Measurements from ENCODE around the gene TFDP2. TPM values are rescaled to one million over a fixed set of nuclear protein-coding genes. Genes with fewer than 3 reads are reported as not detected.

Gene TFDP2
- total and polyA plus RNA-seq, 2 of the 8 experiments (the other 6 are each of a cell fraction or from before 2014, with no cell fraction given) = 41.1 to 119 TPM

DNA sequence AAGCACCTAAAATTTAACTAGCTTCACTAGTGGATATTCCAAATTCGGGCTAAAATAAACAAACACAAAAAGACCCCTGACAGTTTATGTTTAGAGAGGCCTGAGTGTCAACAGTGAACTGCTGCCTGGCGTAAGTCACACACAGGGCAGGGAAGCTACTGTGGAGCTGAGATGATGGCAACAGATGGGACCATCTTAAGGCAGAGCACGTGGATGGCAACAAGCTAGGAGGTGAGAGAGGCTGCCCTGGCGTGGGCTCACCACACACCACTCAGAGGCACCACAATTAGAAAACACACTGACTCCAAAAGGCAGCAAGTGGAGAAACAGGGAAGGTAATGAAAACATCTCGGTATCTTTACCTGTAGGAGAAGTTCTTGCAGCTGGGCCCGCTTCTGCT, 179.6 kb downstream of the TFDP2 start (continued):
- TF ChIP-seq, protein P1, sequence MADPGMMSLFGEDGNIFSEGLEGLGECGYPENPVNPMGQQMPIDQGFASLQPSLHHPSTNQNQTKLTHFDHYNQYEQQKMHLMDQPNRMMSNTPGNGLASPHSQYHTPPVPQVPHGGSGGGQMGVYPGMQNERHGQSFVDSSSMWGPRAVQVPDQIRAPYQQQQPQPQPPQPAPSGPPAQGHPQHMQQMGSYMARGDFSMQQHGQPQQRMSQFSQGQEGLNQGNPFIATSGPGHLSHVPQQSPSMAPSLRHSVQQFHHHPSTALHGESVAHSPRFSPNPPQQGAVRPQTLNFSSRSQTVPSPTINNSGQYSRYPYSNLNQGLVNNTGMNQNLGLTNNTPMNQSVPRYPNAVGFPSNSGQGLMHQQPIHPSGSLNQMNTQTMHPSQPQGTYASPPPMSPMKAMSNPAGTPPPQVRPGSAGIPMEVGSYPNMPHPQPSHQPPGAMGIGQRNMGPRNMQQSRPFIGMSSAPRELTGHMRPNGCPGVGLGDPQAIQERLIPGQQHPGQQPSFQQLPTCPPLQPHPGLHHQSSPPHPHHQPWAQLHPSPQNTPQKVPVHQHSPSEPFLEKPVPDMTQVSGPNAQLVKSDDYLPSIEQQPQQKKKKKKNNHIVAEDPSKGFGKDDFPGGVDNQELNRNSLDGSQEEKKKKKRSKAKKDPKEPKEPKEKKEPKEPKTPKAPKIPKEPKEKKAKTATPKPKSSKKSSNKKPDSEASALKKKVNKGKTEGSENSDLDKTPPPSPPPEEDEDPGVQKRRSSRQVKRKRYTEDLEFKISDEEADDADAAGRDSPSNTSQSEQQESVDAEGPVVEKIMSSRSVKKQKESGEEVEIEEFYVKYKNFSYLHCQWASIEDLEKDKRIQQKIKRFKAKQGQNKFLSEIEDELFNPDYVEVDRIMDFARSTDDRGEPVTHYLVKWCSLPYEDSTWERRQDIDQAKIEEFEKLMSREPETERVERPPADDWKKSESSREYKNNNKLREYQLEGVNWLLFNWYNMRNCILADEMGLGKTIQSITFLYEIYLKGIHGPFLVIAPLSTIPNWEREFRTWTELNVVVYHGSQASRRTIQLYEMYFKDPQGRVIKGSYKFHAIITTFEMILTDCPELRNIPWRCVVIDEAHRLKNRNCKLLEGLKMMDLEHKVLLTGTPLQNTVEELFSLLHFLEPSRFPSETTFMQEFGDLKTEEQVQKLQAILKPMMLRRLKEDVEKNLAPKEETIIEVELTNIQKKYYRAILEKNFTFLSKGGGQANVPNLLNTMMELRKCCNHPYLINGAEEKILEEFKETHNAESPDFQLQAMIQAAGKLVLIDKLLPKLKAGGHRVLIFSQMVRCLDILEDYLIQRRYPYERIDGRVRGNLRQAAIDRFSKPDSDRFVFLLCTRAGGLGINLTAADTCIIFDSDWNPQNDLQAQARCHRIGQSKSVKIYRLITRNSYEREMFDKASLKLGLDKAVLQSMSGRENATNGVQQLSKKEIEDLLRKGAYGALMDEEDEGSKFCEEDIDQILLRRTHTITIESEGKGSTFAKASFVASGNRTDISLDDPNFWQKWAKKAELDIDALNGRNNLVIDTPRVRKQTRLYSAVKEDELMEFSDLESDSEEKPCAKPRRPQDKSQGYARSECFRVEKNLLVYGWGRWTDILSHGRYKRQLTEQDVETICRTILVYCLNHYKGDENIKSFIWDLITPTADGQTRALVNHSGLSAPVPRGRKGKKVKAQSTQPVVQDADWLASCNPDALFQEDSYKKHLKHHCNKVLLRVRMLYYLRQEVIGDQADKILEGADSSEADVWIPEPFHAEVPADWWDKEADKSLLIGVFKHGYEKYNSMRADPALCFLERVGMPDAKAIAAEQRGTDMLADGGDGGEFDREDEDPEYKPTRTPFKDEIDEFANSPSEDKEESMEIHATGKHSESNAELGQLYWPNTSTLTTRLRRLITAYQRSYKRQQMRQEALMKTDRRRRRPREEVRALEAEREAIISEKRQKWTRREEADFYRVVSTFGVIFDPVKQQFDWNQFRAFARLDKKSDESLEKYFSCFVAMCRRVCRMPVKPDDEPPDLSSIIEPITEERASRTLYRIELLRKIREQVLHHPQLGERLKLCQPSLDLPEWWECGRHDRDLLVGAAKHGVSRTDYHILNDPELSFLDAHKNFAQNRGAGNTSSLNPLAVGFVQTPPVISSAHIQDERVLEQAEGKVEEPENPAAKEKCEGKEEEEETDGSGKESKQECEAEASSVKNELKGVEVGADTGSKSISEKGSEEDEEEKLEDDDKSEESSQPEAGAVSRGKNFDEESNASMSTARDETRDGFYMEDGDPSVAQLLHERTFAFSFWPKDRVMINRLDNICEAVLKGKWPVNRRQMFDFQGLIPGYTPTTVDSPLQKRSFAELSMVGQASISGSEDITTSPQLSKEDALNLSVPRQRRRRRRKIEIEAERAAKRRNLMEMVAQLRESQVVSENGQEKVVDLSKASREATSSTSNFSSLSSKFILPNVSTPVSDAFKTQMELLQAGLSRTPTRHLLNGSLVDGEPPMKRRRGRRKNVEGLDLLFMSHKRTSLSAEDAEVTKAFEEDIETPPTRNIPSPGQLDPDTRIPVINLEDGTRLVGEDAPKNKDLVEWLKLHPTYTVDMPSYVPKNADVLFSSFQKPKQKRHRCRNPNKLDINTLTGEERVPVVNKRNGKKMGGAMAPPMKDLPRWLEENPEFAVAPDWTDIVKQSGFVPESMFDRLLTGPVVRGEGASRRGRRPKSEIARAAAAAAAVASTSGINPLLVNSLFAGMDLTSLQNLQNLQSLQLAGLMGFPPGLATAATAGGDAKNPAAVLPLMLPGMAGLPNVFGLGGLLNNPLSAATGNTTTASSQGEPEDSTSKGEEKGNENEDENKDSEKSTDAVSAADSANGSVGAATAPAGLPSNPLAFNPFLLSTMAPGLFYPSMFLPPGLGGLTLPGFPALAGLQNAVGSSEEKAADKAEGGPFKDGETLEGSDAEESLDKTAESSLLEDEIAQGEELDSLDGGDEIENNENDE (IDR thresholded peaks at IDR 0.05; ENCODE audit: insufficient replicate concordance, low read length) = no peak
- TF ChIP-seq POLR2AphosphoS5 (IDR thresholded peaks at IDR 0.05; ENCODE audit: low read depth, low read length) (no peak), TAF1 (IDR thresholded peaks at IDR 0.05; ENCODE audit: low read depth, low read length) (no peak), BACH1 (IDR thresholded peaks at IDR 0.05; ENCODE audit: low read length) (no peak), HDAC2 (IDR thresholded peaks at IDR 0.05; ENCODE audit: borderline replicate concordance in 1 of 2, low read depth in 2 of 2, low read length in 2 of 2) (no peak), SIN3A (conservative IDR thresholded peaks at IDR 0.05 in 1 of 2, IDR thresholded peaks at IDR 0.05 in 1 of 2; ENCODE audit: low read depth in 1 of 2, low read length in 2 of 2) (no peak), CREB1 (IDR thresholded peaks at IDR 0.05) (no peak), CBX8 (IDR thresholded peaks at IDR 0.05; ENCODE audit: borderline replicate concordance, low read depth, low read length) (no peak), SIRT6 (IDR thresholded peaks at IDR 0.05; ENCODE audit: low read length) (no peak), SP4 (IDR thresholded peaks at IDR 0.05; ENCODE audit: low read length) (no peak), HDAC6 (IDR thresholded peaks at IDR 0.05; ENCODE audit: low read depth, low read length) (no peak), RXRA (IDR thresholded peaks at IDR 0.05; ENCODE audit: insufficient read depth, low read depth, low read length) (no peak)
- TF ChIP-seq, protein P2, sequence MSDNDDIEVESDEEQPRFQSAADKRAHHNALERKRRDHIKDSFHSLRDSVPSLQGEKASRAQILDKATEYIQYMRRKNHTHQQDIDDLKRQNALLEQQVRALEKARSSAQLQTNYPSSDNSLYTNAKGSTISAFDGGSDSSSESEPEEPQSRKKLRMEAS (IDR thresholded peaks at IDR 0.05) = no peak

Measured in H1 (cell line).